Fibroblast of lung (primary cell): ENCODE data around the gene VGF. TPM values are rescaled to one million over a fixed set of nuclear protein-coding genes. Genes with fewer than 3 reads are reported as not detected.
"Not testable (repeated sequence)": the region's sequence is repeated elsewhere in the genome, so short reads cannot be mapped to it uniquely, and the experiment has no call there.

Experiments used
- DNase-seq, 2 donors: peaks; one replicate each; pipeline versions ENCODE4 v3.0.0 to v3.0.0-alpha.2; 2010; ENCODE audit warnings: low read depth in 2 of 2
- H2AFZ ChIP-seq: 2 replicates; pipeline ENCODE4 v1.5.1; 2012; ENCODE audit warnings: low read length, control low read depth, inconsistent platforms
- H3K27ac ChIP-seq: 2 replicates; pipeline ENCODE4 v1.5.1; 2011; ENCODE audit warnings: low read length, control low read depth; ENCODE audit not compliant: insufficient read depth
- H3K27me3 ChIP-seq: 2 replicates; pipeline ENCODE4 v1.5.1; 2011; ENCODE audit warnings: mild to moderate bottlenecking, low read length; ENCODE audit not compliant: control insufficient read depth, insufficient read depth
- H3K36me3 ChIP-seq: 2 replicates; pipeline ENCODE4 v1.5.1; 2011; ENCODE audit warnings: low read length; ENCODE audit not compliant: control insufficient read depth, insufficient read depth
- H3K4me1 ChIP-seq: 2 replicates; pipeline ENCODE4 v1.5.1; 2011; ENCODE audit warnings: low read length; ENCODE audit not compliant: control insufficient read depth, insufficient read depth; ENCODE audit errors: extremely low read depth
- H3K4me2 ChIP-seq: 2 replicates; pipeline ENCODE4 v1.5.1; 2011; ENCODE audit warnings: low read length, control low read depth; ENCODE audit not compliant: insufficient read depth; ENCODE audit errors: extremely low read depth
- H3K4me3 ChIP-seq, 4 experiments: fragments of 200-600 bp in 1 of 4; sonication (generic) in 1 of 4; replicated peaks in 1 of 4; 2 replicates each; pipeline ENCODE4 v1.5.1; 2011 to 2016; ENCODE audit warnings: low read length in 4 of 4, low read depth in 3 of 4, mild to moderate bottlenecking in 3 of 4, control low read depth in 2 of 4, inconsistent platforms in 1 of 4, mixed read lengths in 1 of 4; ENCODE audit not compliant: insufficient read depth in 1 of 4; ENCODE audit errors: control extremely low read depth in 1 of 4
- H3K79me2 ChIP-seq: 2 replicates; pipeline ENCODE4 v1.5.1; 2012; ENCODE audit warnings: mild to moderate bottlenecking, low read length, inconsistent platforms; ENCODE audit not compliant: control insufficient read depth, insufficient read depth
- H3K9ac ChIP-seq: 2 replicates; pipeline ENCODE4 v1.5.1; 2011; ENCODE audit warnings: mild to moderate bottlenecking, low read length, control low read depth; ENCODE audit not compliant: insufficient read depth
- H3K9me3 ChIP-seq: 2 replicates; pipeline ENCODE4 v1.5.1; 2012; ENCODE audit warnings: low read depth, low read length; ENCODE audit not compliant: control insufficient read depth, insufficient read depth
- H4K20me1 ChIP-seq: 2 replicates; pipeline ENCODE4 v1.5.1; 2011; ENCODE audit warnings: low read length; ENCODE audit not compliant: control insufficient read depth, insufficient read depth; ENCODE audit errors: extremely low read depth
- EZH2 ChIP-seq: IDR thresholded peaks from 2 replicates; pipeline ENCODE4 v1.5.1; 2012; ENCODE audit warnings: low read length, control low read depth, mild to moderate bottlenecking; ENCODE audit errors: missing control alignments
- polyA plus RNA-seq, 2 donors: library from polyadenylated mRNA; depleted of rRNA in 1 of 2; stranded (reverse) in 1 of 2; unstranded in 1 of 2; fragments of >200 nt; gene quantifications; 2 replicates each; pipeline ENCODE4 v1.2.1, GENCODE V29; 2011 to 2012; ENCODE audit warnings: missing spikeins in 1 of 2
- total RNA-seq: library from RNA; depleted of rRNA; stranded (reverse); fragments of >200 nt; gene quantifications from 2 replicates; pipeline ENCODE4 v1.2.1, GENCODE V29; 2014
- TF ChIP-seq, protein P1 (sequence below), 2 donors: IDR thresholded peaks in 1 of 2; conservative IDR thresholded peaks in 1 of 2; 1 replicate in 1 of 2; 2 replicates in 1 of 2; pipeline ENCODE4 v1.5.1; 2011 to 2012; ENCODE audit warnings: low read length in 2 of 2, control low read depth in 1 of 2, inconsistent platforms in 1 of 2, low read depth in 1 of 2, mild to moderate bottlenecking in 1 of 2

The VGF gene
- total and polyA plus RNA-seq, 2 donors (not counting 1 experiment from before 2014, with no cell fraction given): 0.66 TPM; not detected in 1

DNA sequence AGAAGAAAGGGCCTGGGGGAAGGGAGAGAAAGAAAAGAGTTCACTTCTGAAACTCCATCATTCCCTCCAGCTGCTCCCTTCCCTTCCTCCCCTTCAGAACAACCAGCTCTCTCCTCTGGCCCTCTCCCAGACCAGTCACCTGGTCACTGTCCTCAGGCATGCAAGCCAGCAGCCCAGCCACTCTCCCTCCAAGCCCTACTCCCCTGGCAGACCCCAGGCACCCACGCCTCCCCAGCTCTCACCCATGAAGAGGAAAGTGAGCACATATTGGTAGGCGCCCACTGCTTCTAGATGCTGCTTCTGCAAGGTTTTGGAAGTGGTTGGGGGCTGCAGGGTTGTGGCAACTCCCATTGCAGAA is 35.1 kb upstream of the VGF start:
- Histone ChIP-seq H3K4me1 (peaks cover 2% of the 10 kb centered on the region), H3K9ac (no peak overlapping the region), H3K4me3 (no peak overlapping the region), H3K36me3 (no peaks in the 10 kb centered on the region), H3K79me2 (no peaks in the 10 kb centered on the region), H2AFZ (no peak overlapping the region), H3K9me3 (no peaks in the 10 kb centered on the region), H3K27ac (no peak overlapping the region), H4K20me1 (no peaks in the 10 kb centered on the region), H3K27me3 (peaks cover 28% of the 10 kb centered on the region), H3K4me2 (no peak overlapping the region)
- TF ChIP-seq, protein P1, sequence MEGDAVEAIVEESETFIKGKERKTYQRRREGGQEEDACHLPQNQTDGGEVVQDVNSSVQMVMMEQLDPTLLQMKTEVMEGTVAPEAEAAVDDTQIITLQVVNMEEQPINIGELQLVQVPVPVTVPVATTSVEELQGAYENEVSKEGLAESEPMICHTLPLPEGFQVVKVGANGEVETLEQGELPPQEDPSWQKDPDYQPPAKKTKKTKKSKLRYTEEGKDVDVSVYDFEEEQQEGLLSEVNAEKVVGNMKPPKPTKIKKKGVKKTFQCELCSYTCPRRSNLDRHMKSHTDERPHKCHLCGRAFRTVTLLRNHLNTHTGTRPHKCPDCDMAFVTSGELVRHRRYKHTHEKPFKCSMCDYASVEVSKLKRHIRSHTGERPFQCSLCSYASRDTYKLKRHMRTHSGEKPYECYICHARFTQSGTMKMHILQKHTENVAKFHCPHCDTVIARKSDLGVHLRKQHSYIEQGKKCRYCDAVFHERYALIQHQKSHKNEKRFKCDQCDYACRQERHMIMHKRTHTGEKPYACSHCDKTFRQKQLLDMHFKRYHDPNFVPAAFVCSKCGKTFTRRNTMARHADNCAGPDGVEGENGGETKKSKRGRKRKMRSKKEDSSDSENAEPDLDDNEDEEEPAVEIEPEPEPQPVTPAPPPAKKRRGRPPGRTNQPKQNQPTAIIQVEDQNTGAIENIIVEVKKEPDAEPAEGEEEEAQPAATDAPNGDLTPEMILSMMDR (conservative IDR thresholded peaks at IDR 0.05 in 1 of 2, IDR thresholded peaks at IDR 0.05 in 1 of 2; ENCODE audit: low read depth in 1 of 2, low read length in 2 of 2): no peak
- TF ChIP-seq EZH2: no peak
- no peak for DNase-seq

GRCh38 chr7:101199522-101199921 is 34.2 kb upstream of the VGF start:
- H3K4me2 ChIP-seq, H3K36me3 ChIP-seq, H3K27ac ChIP-seq, H3K4me1 ChIP-seq, H2AFZ ChIP-seq, H3K4me3 ChIP-seq, H3K9ac ChIP-seq, H3K9me3 ChIP-seq, H4K20me1 ChIP-seq, DNase-seq, H3K79me2 ChIP-seq: not testable (repeated sequence)
- H3K27me3 ChIP-seq: peaks cover 28% of the 10 kb centered on the region

GRCh38 chr7:101198476-101198875 is 33.1 kb upstream of the VGF start:
- Histone ChIP-seq H3K27ac (no peak overlapping the region), H3K9ac (no peak overlapping the region), H4K20me1 (no peaks in the 10 kb centered on the region), H3K9me3 (no peaks in the 10 kb centered on the region), H3K4me3 (no peak overlapping the region), H3K79me2 (no peaks in the 10 kb centered on the region), H2AFZ (no peak overlapping the region), H3K4me2 (no peak overlapping the region), H3K36me3 (no peaks in the 10 kb centered on the region), H3K27me3 (peaks cover 28% of the 10 kb centered on the region), H3K4me1 (peaks cover 2% of the 10 kb centered on the region)
- no peak for DNase-seq
- no peak for TF ChIP-seq EZH2
- TF ChIP-seq, protein P1 (conservative IDR thresholded peaks at IDR 0.05 in 1 of 2, IDR thresholded peaks at IDR 0.05 in 1 of 2; ENCODE audit: low read depth in 1 of 2, low read length in 2 of 2): no peak

DNA sequence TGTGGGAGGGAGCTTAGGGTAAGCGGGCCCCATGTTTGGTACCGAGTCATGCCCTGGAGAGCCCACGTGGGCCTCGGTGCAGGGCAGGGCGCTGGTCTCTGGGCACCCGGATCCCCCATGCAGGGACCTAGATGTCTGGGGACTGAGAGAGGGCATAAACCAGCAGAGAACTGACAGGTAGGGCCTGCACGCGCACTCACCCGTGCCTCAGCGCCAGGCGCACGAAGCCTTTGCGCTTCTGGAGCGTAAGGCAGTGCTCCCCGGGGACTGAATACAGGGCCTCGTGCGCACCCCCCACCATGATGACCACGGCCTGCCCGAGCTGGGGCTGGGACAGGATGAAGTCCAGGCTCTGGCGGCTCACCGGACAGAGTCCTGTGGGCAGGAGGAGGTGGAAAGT is 32.6 kb upstream of the VGF start:
- H3K4me2 ChIP-seq: no peak overlapping the region
- no peaks in the 10 kb centered on the region for H3K9me3 ChIP-seq
- no peak overlapping the region for H2AFZ ChIP-seq
- no peak for DNase-seq
- no peaks in the 10 kb centered on the region for H4K20me1 ChIP-seq
- H3K4me3 ChIP-seq: no peak overlapping the region
- peaks cover 26% of the 10 kb centered on the region for H3K27me3 ChIP-seq
- no peaks in the 10 kb centered on the region for H3K36me3 ChIP-seq
- no peak overlapping the region for H3K27ac ChIP-seq
- no peak for TF ChIP-seq EZH2
- TF ChIP-seq, protein P1 (conservative IDR thresholded peaks at IDR 0.05 in 1 of 2, IDR thresholded peaks at IDR 0.05 in 1 of 2; ENCODE audit: low read depth in 1 of 2, low read length in 2 of 2): no peak
- no peaks in the 10 kb centered on the region for H3K79me2 ChIP-seq
- peaks cover 2% of the 10 kb centered on the region for H3K4me1 ChIP-seq
- no peak overlapping the region for H3K9ac ChIP-seq
